SK-N-MC (cell line): ENCODE data around the gene MDH1B.

Experiments
- EZH2 ChIP-seq: fragments of 200-600 bp; sonication (generic); IDR thresholded peaks from one replicate; pipeline ENCODE4 v1.6.1; 2017; ENCODE audit warnings: antibody characterized with exemption
- POLR2AphosphoS5 ChIP-seq: IDR thresholded peaks from 2 replicates; pipeline ENCODE4 v1.6.1; 2012; ENCODE audit warnings: mild to moderate bottlenecking, low read depth, low read length, borderline replicate concordance

DNA sequence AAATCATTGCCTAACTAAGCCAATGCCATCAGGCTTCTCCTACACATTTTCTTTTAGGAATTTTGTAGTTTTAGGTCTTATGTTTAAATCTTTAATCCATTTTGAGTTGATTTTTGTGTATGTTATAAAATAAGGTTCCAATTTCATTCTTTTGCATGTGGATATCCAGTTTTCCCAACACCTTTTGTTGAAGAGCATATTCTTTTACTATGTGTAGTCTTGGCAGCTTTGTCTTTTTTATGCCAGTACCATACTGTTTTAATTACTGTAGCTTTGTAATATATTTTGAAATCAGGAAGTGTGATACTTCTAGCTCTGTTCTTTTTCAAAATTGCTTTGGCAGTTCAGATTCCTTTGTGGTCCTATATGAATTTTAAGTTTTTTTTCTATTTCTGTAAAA lies 11.3 kb upstream of the MDH1B start:
- TF ChIP-seq EZH2 (no peak), POLR2AphosphoS5 (no peak)
